MM.1S (cell line): ENCODE measurements around the gene IMMP2L.

Experiments used
- DNase-seq: peaks from one replicate; pipeline ENCODE4 v3.0.0-alpha.2; 2015
- H2AFZ ChIP-seq: fragments of 300-600 bp; sonication (generic); 2 replicates; pipeline ENCODE4 v1.6.0; 2016; ENCODE audit warnings: antibody characterized with exemption, low read length
- H3F3A ChIP-seq: fragments of 300-600 bp; sonication (generic); 2 replicates; pipeline ENCODE4 v1.6.1; 2016; ENCODE audit warnings: mild to moderate bottlenecking, antibody characterized with exemption, low read length, moderate library complexity, mixed read lengths; ENCODE audit not compliant: insufficient read depth
- H3K27ac ChIP-seq: fragments of 300-600 bp; sonication (generic); 2 replicates; pipeline ENCODE4 v1.5.1; 2016; ENCODE audit warnings: mild to moderate bottlenecking, low read length
- H3K27me3 ChIP-seq: fragments of 300-600 bp; sonication (generic); replicated peaks from 2 replicates; pipeline ENCODE4 v1.6.0; 2016; ENCODE audit warnings: low read length; ENCODE audit not compliant: insufficient read depth
- H3K36me3 ChIP-seq: fragments of 300-600 bp; sonication (generic); replicated peaks from 2 replicates; pipeline ENCODE4 v1.6.1; 2016; ENCODE audit warnings: mild to moderate bottlenecking, low read length, mixed read lengths; ENCODE audit not compliant: insufficient read depth
- H3K4me1 ChIP-seq: fragments of 300-600 bp; sonication (generic); 2 replicates; pipeline ENCODE4 v1.6.1; 2016; ENCODE audit warnings: low read length, mixed read lengths
- H3K4me2 ChIP-seq: fragments of 300-600 bp; sonication (generic); 2 replicates; pipeline ENCODE4 v1.6.0; 2016; ENCODE audit warnings: low read depth, low read length
- H3K4me3 ChIP-seq: fragments of 300-600 bp; sonication (generic); 2 replicates; pipeline ENCODE4 v1.5.1; 2016; ENCODE audit warnings: low read length, mixed read lengths
- H3K79me2 ChIP-seq: fragments of 300-600 bp; sonication (generic); 2 replicates; pipeline ENCODE4 v1.6.1; 2016; ENCODE audit warnings: mixed run types, low read length, mixed read lengths
- H3K9ac ChIP-seq: fragments of 300-600 bp; sonication (generic); 2 replicates; pipeline ENCODE4 v1.6.1; 2016; ENCODE audit warnings: low read length, mixed read lengths
- H3K9me2 ChIP-seq: fragments of 300-600 bp; sonication (generic); replicated peaks from 2 replicates; pipeline ENCODE4 v1.6.1; 2016; ENCODE audit warnings: mild to moderate bottlenecking, low read length, mixed read lengths; ENCODE audit not compliant: insufficient read depth
- H3K9me3 ChIP-seq: fragments of 300-600 bp; sonication (generic); replicated peaks from 2 replicates; pipeline ENCODE4 v1.6.1; 2016; ENCODE audit warnings: mild to moderate bottlenecking, low read length, mixed read lengths; ENCODE audit not compliant: insufficient read depth
- H4K20me1 ChIP-seq: fragments of 300-600 bp; sonication (generic); 2 replicates; pipeline ENCODE4 v1.6.1; 2016; ENCODE audit warnings: mild to moderate bottlenecking, low read length, moderate library complexity, mixed read lengths; ENCODE audit not compliant: insufficient read depth
- EZH2 ChIP-seq: fragments of 300-600 bp; sonication (generic); optimal IDR thresholded peaks from 2 replicates; pipeline ENCODE3; 2017; ENCODE audit warnings: low read depth, mild to moderate bottlenecking, antibody characterized with exemption, low read length, mixed read lengths
- EZH2phosphoT487 ChIP-seq: fragments of 300-600 bp; sonication (generic); IDR thresholded peaks from 2 replicates; pipeline ENCODE4 v1.6.1; 2018; ENCODE audit warnings: antibody characterized with exemption, low read length
- TF ChIP-seq, protein P1 (sequence below): fragments of 300-600 bp; sonication (generic); IDR thresholded peaks from 2 replicates; pipeline ENCODE4 v1.5.1; 2016; ENCODE audit warnings: antibody characterized with exemption, low read length, mixed read lengths

Gene IMMP2L

GRCh38 chr7:111210043-111210442, 352.2 kb downstream of the IMMP2L start:
- Histone ChIP-seq H2AFZ (no peak overlapping the region), H3K9me3 (no peaks in the 10 kb centered on the region), H3K36me3 (no peaks in the 10 kb centered on the region), H3K9me2 (no peaks in the 10 kb centered on the region), H3K27me3 (no peaks in the 10 kb centered on the region), H3F3A (no peaks in the 10 kb centered on the region), H3K4me2 (no peak overlapping the region), H4K20me1 (no peaks in the 10 kb centered on the region), H3K27ac (no peak overlapping the region), H3K79me2 (no peaks in the 10 kb centered on the region), H3K4me3 (no peak overlapping the region), H3K9ac (no peak overlapping the region), H3K4me1 (no peaks in the 10 kb centered on the region)
- DNase-seq, result no peak
- TF ChIP-seq, protein P1, sequence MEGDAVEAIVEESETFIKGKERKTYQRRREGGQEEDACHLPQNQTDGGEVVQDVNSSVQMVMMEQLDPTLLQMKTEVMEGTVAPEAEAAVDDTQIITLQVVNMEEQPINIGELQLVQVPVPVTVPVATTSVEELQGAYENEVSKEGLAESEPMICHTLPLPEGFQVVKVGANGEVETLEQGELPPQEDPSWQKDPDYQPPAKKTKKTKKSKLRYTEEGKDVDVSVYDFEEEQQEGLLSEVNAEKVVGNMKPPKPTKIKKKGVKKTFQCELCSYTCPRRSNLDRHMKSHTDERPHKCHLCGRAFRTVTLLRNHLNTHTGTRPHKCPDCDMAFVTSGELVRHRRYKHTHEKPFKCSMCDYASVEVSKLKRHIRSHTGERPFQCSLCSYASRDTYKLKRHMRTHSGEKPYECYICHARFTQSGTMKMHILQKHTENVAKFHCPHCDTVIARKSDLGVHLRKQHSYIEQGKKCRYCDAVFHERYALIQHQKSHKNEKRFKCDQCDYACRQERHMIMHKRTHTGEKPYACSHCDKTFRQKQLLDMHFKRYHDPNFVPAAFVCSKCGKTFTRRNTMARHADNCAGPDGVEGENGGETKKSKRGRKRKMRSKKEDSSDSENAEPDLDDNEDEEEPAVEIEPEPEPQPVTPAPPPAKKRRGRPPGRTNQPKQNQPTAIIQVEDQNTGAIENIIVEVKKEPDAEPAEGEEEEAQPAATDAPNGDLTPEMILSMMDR, result no peak
- TF ChIP-seq EZH2phosphoT487 (no peak), EZH2 (no peak)

DNA sequence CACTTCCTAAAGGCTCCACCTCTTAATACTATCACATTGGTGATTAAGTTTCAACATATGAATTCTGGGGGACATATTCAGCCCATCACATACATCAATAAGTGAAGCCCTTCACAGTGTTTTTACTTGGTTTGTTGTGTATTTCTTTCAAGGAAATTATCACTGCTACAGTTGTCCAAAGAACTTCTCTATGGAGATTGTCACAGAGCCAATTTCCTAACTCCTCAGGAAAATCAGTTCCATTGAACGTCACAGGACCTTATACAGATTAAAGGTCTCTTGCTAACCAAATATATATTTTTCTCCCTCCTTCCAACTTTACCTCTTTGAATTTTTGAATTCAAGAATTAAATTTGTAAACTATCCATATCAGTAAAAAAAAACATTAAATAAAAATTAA, 357.0 kb downstream of the IMMP2L start:
- Histone ChIP-seq H3K36me3 (no peaks in the 10 kb centered on the region), H3F3A (no peaks in the 10 kb centered on the region), H4K20me1 (no peaks in the 10 kb centered on the region), H3K4me3 (no peak overlapping the region), H3K27me3 (no peaks in the 10 kb centered on the region), H3K4me1 (no peaks in the 10 kb centered on the region), H3K79me2 (no peaks in the 10 kb centered on the region), H3K9me2 (no peaks in the 10 kb centered on the region), H2AFZ (no peak overlapping the region), H3K4me2 (no peak overlapping the region), H3K9me3 (no peaks in the 10 kb centered on the region), H3K27ac (no peak overlapping the region), H3K9ac (no peak overlapping the region)
- TF ChIP-seq EZH2phosphoT487 (no peak), EZH2 (no peak)
- TF ChIP-seq, protein P1, result no peak
- no peak for DNase-seq

- Histone ChIP-seq H3K36me3 (no peaks in the 10 kb centered on the region), H3K27ac (no peak overlapping the region), H3K4me2 (no peak overlapping the region), H3K9me3 (no peaks in the 10 kb centered on the region), H3K4me1 (no peaks in the 10 kb centered on the region), H3K27me3 (no peaks in the 10 kb centered on the region), H3K4me3 (no peak overlapping the region), H3F3A (no peaks in the 10 kb centered on the region), H3K9ac (no peak overlapping the region), H4K20me1 (no peaks in the 10 kb centered on the region), H3K9me2 (no peaks in the 10 kb centered on the region), H3K79me2 (no peaks in the 10 kb centered on the region), H2AFZ (no peak overlapping the region)
- TF ChIP-seq EZH2phosphoT487 (no peak), EZH2 (no peak)
- TF ChIP-seq, protein P1, result no peak
- no peak for DNase-seq
Observed at GRCh38 chr7:111202321-111202720, 360.0 kb downstream of the IMMP2L start.

- no peaks in the 10 kb centered on the region for H3F3A ChIP-seq
- H3K36me3 ChIP-seq, result no peaks in the 10 kb centered on the region
- H4K20me1 ChIP-seq, result no peaks in the 10 kb centered on the region
- H3K79me2 ChIP-seq, result no peaks in the 10 kb centered on the region
- no peak overlapping the region for H3K9ac ChIP-seq
- no peak overlapping the region for H3K4me3 ChIP-seq
- no peak overlapping the region for H2AFZ ChIP-seq
- H3K9me3 ChIP-seq, result no peaks in the 10 kb centered on the region
- TF ChIP-seq EZH2 (no peak), EZH2phosphoT487 (no peak)
- TF ChIP-seq, protein P1, result no peak
- DNase-seq, result no peak
- H3K27ac ChIP-seq, result no peak overlapping the region
- no peaks in the 10 kb centered on the region for H3K4me1 ChIP-seq
- no peak overlapping the region for H3K4me2 ChIP-seq
- H3K9me2 ChIP-seq, result no peaks in the 10 kb centered on the region
- H3K27me3 ChIP-seq, result no peaks in the 10 kb centered on the region
Observed at GRCh38 chr7:111199643-111200042, 362.6 kb downstream of the IMMP2L start.
